ENCODE results near the gene HACD2. TPM values are rescaled to one million over a fixed set of nuclear protein-coding genes. Genes with fewer than 3 reads are reported as not detected.

Gene HACD2
- total and polyA plus RNA-seq, 2 experiments from 2014 or later, result 27.0 to 41.2 TPM

- Histone ChIP-seq H3K27ac (peak overlapping the region; percentile 56), H2AFZ (no peak overlapping the region), H3K79me2 (ENCODE audit: insufficient read depth) (peaks cover 40% of the 10 kb centered on the region)
Measured at GRCh38 chr3:123536153-123536895, 48.5 kb downstream of the HACD2 start.

GRCh38 chr3:123535580-123535979 lies 49.3 kb downstream of the HACD2 start:
- Histone ChIP-seq H3K27me3 (replicated peaks; ENCODE audit: insufficient read depth) (no peaks in the 10 kb centered on the region), H3K4me1 (ENCODE audit: insufficient read depth) (peaks cover 21% of the 10 kb centered on the region), H3K9me3 (ENCODE audit: low read depth) (no peaks in the 10 kb centered on the region), H3F3A (ENCODE audit: insufficient read depth) (peaks cover 21% of the 10 kb centered on the region), H3K9ac (peak overlapping the region; percentile 28; the same call in 1 of the 2 replicates), H3K9me2 (ENCODE audit: insufficient read depth) (no peaks in the 10 kb centered on the region), H2AFZ (no peak overlapping the region), H3K36me3 (ENCODE audit: low read depth) (no peaks in the 10 kb centered on the region), H4K20me1 (ENCODE audit: insufficient read depth) (no peaks in the 10 kb centered on the region; the same call in 1 of the 2 replicates), H3K4me3 (no peak overlapping the region), H3K4me2 (ENCODE audit: unreplicated experiment) (peak overlapping the region; percentile 42), H3K27ac (peak overlapping the region; percentile 76), H3K79me2 (ENCODE audit: insufficient read depth) (peaks cover 47% of the 10 kb centered on the region)
- 0% methylated on average over 1 of the region's 1 CpG for WGBS, 2 experiments (ENCODE audit: low coverage in 1 of 2, low lambda C conversion rate in 2 of 2, missing lambda C conversion rate in 2 of 2)
- in situ Hi-C loops (cut with MboI), result no loop called here
- no peak for TF ChIP-seq EZH2phosphoT487 (IDR thresholded peaks at IDR 0.05; ENCODE audit: insufficient read depth, low read depth)
- no peak for TF ChIP-seq EZH2 (IDR thresholded peaks at IDR 0.05; ENCODE audit: insufficient read depth, poor library complexity, severe bottlenecking)
- peak; percentile 95 for DNase-seq

More at GRCh38 chr3:123536153-123536895, 48.5 kb downstream of the HACD2 start:
- Histone ChIP-seq H3K9ac (no peak overlapping the region), H3F3A (ENCODE audit: insufficient read depth) (peaks cover 21% of the 10 kb centered on the region), H3K9me3 (ENCODE audit: low read depth) (no peaks in the 10 kb centered on the region), H4K20me1 (ENCODE audit: insufficient read depth) (no peaks in the 10 kb centered on the region; the same call in 1 of the 2 replicates), H3K27me3 (replicated peaks; ENCODE audit: insufficient read depth) (no peaks in the 10 kb centered on the region), H3K4me3 (no peak overlapping the region), H3K4me2 (ENCODE audit: unreplicated experiment) (peak overlapping the region; percentile 29), H3K4me1 (ENCODE audit: insufficient read depth) (peaks cover 23% of the 10 kb centered on the region), H3K9me2 (ENCODE audit: insufficient read depth) (no peaks in the 10 kb centered on the region), H3K36me3 (ENCODE audit: low read depth) (no peaks in the 10 kb centered on the region)
- in situ Hi-C loops (cut with MboI), result no loop called here
- 98 to 99% methylated on average over 5 of the region's 5 CpGs for WGBS, 2 experiments (ENCODE audit: low coverage in 1 of 2, low lambda C conversion rate in 2 of 2, missing lambda C conversion rate in 2 of 2)
- TF ChIP-seq EZH2phosphoT487 (IDR thresholded peaks at IDR 0.05; ENCODE audit: insufficient read depth, low read depth), result no peak
- TF ChIP-seq EZH2 (IDR thresholded peaks at IDR 0.05; ENCODE audit: insufficient read depth, poor library complexity, severe bottlenecking), result no peak
- DNase-seq, result peak; percentile 11

- H3K9ac ChIP-seq, result no peak overlapping the region
- H4K20me1 ChIP-seq (ENCODE audit: insufficient read depth), result no peaks in the 10 kb centered on the region; the same call in 1 of the 2 replicates
- no peaks in the 10 kb centered on the region for H3K9me2 ChIP-seq (ENCODE audit: insufficient read depth)
- no peaks in the 10 kb centered on the region for H3K36me3 ChIP-seq (ENCODE audit: low read depth)
- no peak overlapping the region for H3K4me2 ChIP-seq (ENCODE audit: unreplicated experiment)
- WGBS, 2 experiments (ENCODE audit: low coverage in 1 of 2, low lambda C conversion rate in 2 of 2, missing lambda C conversion rate in 2 of 2), result 98% methylated on average over 4 of the region's 4 CpGs
- H3K9me3 ChIP-seq (ENCODE audit: low read depth), result no peaks in the 10 kb centered on the region
- H3K27ac ChIP-seq, result no peak overlapping the region
- H3K27me3 ChIP-seq (replicated peaks; ENCODE audit: insufficient read depth), result no peaks in the 10 kb centered on the region
- peaks cover 15% of the 10 kb centered on the region for H3K4me1 ChIP-seq (ENCODE audit: insufficient read depth)
- no peak for DNase-seq
- H3K79me2 ChIP-seq (ENCODE audit: insufficient read depth), result peaks cover 47% of the 10 kb centered on the region
- TF ChIP-seq EZH2phosphoT487 (IDR thresholded peaks at IDR 0.05; ENCODE audit: insufficient read depth, low read depth) (no peak), EZH2 (IDR thresholded peaks at IDR 0.05; ENCODE audit: insufficient read depth, poor library complexity, severe bottlenecking) (no peak)
- no peak overlapping the region for H3K4me3 ChIP-seq
- H3F3A ChIP-seq (ENCODE audit: insufficient read depth), result peaks cover 21% of the 10 kb centered on the region
- no peak overlapping the region for H2AFZ ChIP-seq
- in situ Hi-C loops (cut with MboI), result no loop called here
Measured at GRCh38 chr3:123534264-123534663, 50.6 kb downstream of the HACD2 start.

DNA sequence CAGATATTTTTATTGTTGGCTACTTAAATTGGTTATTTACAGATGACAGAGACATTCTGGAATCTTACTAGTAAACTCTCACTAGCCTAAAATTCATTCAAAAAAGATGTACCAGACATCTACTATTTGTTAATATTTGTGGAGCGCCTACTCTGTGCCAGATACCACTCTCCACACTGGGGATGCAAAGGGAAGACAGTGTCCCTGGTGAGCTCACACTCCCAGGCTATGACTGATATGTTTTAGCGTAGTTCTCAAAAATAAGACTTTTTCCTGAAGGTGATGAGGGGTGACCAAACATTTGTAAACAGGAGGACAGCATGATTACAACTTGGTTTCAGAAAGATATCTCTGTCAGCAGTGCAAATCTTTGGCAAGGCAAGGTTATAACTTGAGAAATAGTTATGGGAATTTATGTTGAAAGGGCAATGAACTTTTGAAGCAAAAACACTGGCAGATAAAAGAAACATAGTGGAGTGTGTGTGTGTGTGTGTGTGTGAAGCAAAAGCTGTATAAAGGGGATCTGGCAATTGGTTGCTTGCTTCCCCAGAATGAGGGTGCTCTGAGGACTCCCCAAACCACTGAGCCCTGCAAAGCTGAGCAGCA lies 51.2 kb downstream of the HACD2 start:
- H3K4me1 ChIP-seq (ENCODE audit: insufficient read depth), result peaks cover 15% of the 10 kb centered on the region
- H3K4me3 ChIP-seq, result no peak overlapping the region
- H3K9me2 ChIP-seq (ENCODE audit: insufficient read depth), result no peaks in the 10 kb centered on the region
- H3K27me3 ChIP-seq (replicated peaks; ENCODE audit: insufficient read depth), result no peaks in the 10 kb centered on the region
- no peak for DNase-seq
- H3K79me2 ChIP-seq (ENCODE audit: insufficient read depth), result peaks cover 47% of the 10 kb centered on the region
- TF ChIP-seq EZH2phosphoT487 (IDR thresholded peaks at IDR 0.05; ENCODE audit: insufficient read depth, low read depth), result no peak
- WGBS, 2 experiments (ENCODE audit: low coverage in 1 of 2, low lambda C conversion rate in 2 of 2, missing lambda C conversion rate in 2 of 2), result 96 to 98% methylated on average over 2 of the region's 2 CpGs
- no peaks in the 10 kb centered on the region for H3K9me3 ChIP-seq (ENCODE audit: low read depth)
- H3K36me3 ChIP-seq (ENCODE audit: low read depth), result no peaks in the 10 kb centered on the region
- H2AFZ ChIP-seq, result no peak overlapping the region
- no peak overlapping the region for H3K4me2 ChIP-seq (ENCODE audit: unreplicated experiment)
- no peak overlapping the region for H3K9ac ChIP-seq
- no peak overlapping the region for H3K27ac ChIP-seq
- in situ Hi-C loops (cut with MboI), result no loop called here
- H4K20me1 ChIP-seq (ENCODE audit: insufficient read depth), result no peaks in the 10 kb centered on the region; the same call in 1 of the 2 replicates
- H3F3A ChIP-seq (ENCODE audit: insufficient read depth), result peaks cover 21% of the 10 kb centered on the region

All from GM23248 (cell line).